Activated gamma-delta T cell treated with Interleukin-2 at 50 U/mL for 16 hours (primary cell): Measurements from ENCODE around the gene SNX6.
"Not testable (repeated sequence)": the region's sequence is repeated elsewhere in the genome, so short reads cannot be mapped to it uniquely, and the experiment has no call there.

ENCODE experiments used
- DNase-seq: peaks from one replicate; pipeline ENCODE4 v3.0.0-alpha.2; 2020

SNX6 gene

DNA sequence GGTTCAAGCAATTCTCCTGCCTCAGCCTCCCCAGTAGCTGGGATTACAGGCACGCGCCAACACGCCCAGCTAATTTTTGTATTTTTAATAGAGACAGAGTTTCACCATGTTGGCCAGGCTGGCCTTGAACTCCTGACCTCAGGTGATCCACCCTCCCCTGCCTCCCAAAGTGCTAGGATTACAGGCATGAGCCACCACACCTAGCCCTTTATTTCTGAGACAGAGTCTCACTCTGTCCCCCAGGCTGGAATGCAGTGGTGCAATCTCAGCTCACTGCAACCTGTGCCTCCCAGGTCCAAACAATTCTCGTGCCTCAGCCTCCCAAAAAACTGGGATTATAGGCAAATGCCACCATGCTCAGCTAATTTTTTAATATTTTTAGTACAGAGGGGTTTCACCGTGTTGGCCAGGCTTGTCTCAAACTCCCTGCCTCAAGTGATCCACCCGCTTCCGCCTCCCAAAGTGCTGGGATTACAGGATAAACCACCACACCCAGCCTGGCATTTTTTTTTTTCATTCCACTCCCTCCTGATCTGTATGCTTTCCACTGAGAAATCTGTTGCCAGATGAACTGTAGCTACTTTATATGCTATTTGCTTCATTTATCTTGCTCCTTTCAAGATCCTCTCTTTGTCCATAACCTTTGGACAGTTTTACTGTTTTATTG is 109.5 kb downstream of the SNX6 start:
- not testable (repeated sequence) for DNase-seq
